Measurements from ENCODE around the gene ALDH1A2.

The ALDH1A2 gene

GRCh38 chr15:57941816-57942215, 123.7 kb downstream of the ALDH1A2 start:
- Histone ChIP-seq H3K27me3 (replicated peaks in 2 of 5; ENCODE audit: control insufficient read depth in 4 of 5, insufficient read depth in 5 of 5, low read length in 4 of 5) (peaks cover 0 to 17% (median 5%) of the 10 kb centered on the region in 5 experiments), H3K9me3 (ENCODE audit: control extremely low read depth in 1 of 5, control insufficient read depth in 4 of 5, insufficient read depth in 2 of 5, low read depth in 1 of 5, low read length in 4 of 5) (no peaks in the 10 kb centered on the region), H3K4me3 (ENCODE audit: control insufficient read depth in 1 of 7, extremely low read depth in 1 of 7, insufficient read depth in 4 of 7, low read depth in 2 of 7, low read length in 6 of 7) (no peak overlapping the region), H3K36me3 (ENCODE audit: control insufficient read depth in 4 of 4, insufficient read depth in 4 of 4, low read length in 3 of 4) (no peaks in the 10 kb centered on the region), H3K27ac (ENCODE audit: insufficient read depth in 1 of 2, low read depth in 1 of 2, low read length in 2 of 2, poor library complexity in 1 of 2, severe bottlenecking in 2 of 2) (no peak overlapping the region), H3K4me1 (ENCODE audit: control extremely low read depth in 1 of 4, control insufficient read depth in 4 of 4, insufficient read depth in 4 of 4, low read length in 3 of 4) (no peaks in the 10 kb centered on the region)
- CTCF ChIA-PET: no interaction called here
- 100% methylated on average over 1 of the region's 1 CpG for WGBS (ENCODE audit: insufficient coverage)
- POLR2A ChIA-PET: no interaction called here
- no peak for DNase-seq

- 100% methylated on average over 1 of the region's 2 CpGs for WGBS (ENCODE audit: insufficient coverage)
- Histone ChIP-seq H3K36me3 (ENCODE audit: control insufficient read depth in 4 of 4, insufficient read depth in 4 of 4, low read length in 3 of 4) (no peaks in the 10 kb centered on the region), H3K4me3 (ENCODE audit: control insufficient read depth in 1 of 7, extremely low read depth in 1 of 7, insufficient read depth in 4 of 7, low read depth in 2 of 7, low read length in 6 of 7) (no peak overlapping the region), H3K9me3 (ENCODE audit: control extremely low read depth in 1 of 5, control insufficient read depth in 4 of 5, insufficient read depth in 2 of 5, low read depth in 1 of 5, low read length in 4 of 5) (no peaks in the 10 kb centered on the region), H3K27me3 (replicated peaks in 2 of 5; ENCODE audit: control insufficient read depth in 4 of 5, insufficient read depth in 5 of 5, low read length in 4 of 5) (peaks cover 0 to 6% (median 3%) of the 10 kb centered on the region in 5 experiments), H3K4me1 (ENCODE audit: control extremely low read depth in 1 of 4, control insufficient read depth in 4 of 4, insufficient read depth in 4 of 4, low read length in 3 of 4) (no peaks in the 10 kb centered on the region), H3K27ac (ENCODE audit: insufficient read depth in 1 of 2, low read depth in 1 of 2, low read length in 2 of 2, poor library complexity in 1 of 2, severe bottlenecking in 2 of 2) (no peak overlapping the region)
- POLR2A ChIA-PET: no interaction called here
- no peak for DNase-seq
- CTCF ChIA-PET: no interaction called here
Observed at GRCh38 chr15:57932348-57932747, 133.2 kb downstream of the ALDH1A2 start.

GRCh38 chr15:57931570-57931969, 133.9 kb downstream of the ALDH1A2 start:
- H3K36me3 ChIP-seq (ENCODE audit: control insufficient read depth in 4 of 4, insufficient read depth in 4 of 4, low read length in 3 of 4): no peaks in the 10 kb centered on the region
- no peak for DNase-seq
- peaks cover 0 to 4% (median 3%) of the 10 kb centered on the region in 5 experiments for H3K27me3 ChIP-seq (replicated peaks in 2 of 5; ENCODE audit: control insufficient read depth in 4 of 5, insufficient read depth in 5 of 5, low read length in 4 of 5)
- ChIA-PET POLR2A (no interaction called here), CTCF (no interaction called here)
- H3K4me1 ChIP-seq (ENCODE audit: control extremely low read depth in 1 of 4, control insufficient read depth in 4 of 4, insufficient read depth in 4 of 4, low read length in 3 of 4): no peaks in the 10 kb centered on the region
- H3K9me3 ChIP-seq (ENCODE audit: control extremely low read depth in 1 of 5, control insufficient read depth in 4 of 5, insufficient read depth in 2 of 5, low read depth in 1 of 5, low read length in 4 of 5): no peaks in the 10 kb centered on the region
- no peak overlapping the region for H3K27ac ChIP-seq (ENCODE audit: insufficient read depth in 1 of 2, low read depth in 1 of 2, low read length in 2 of 2, poor library complexity in 1 of 2, severe bottlenecking in 2 of 2)
- H3K4me3 ChIP-seq (ENCODE audit: control insufficient read depth in 1 of 7, extremely low read depth in 1 of 7, insufficient read depth in 4 of 7, low read depth in 2 of 7, low read length in 6 of 7): no peak overlapping the region
- WGBS (ENCODE audit: insufficient coverage): no CpG with 5 or more reads among the region's 1 CpG

DNA sequence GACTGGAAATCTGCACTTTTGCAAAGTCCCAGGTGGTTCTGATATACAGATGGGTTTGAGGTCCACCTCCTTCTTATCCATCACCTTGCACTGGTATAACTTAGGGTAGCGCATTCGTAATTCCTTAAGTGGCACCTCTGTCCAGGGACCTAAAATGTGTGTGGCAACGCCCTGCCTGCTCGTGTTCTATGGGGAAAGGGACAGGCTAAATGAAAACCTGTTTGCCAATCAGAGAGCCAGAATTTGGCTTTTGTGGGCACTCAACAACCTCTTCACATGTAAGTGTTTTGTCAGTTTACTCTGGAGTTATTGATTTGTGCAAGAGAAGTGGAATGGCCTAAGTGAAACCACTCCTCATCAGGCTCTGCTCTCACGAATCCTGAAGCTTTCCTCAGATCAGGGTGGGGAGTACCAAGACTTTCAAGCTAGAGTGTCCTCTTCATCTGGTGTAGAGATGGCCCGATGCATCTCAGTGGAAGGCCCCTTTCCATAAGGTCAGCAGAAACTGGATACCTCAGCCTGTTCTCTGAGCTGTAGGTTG, 138.3 kb downstream of the ALDH1A2 start:
- ChIA-PET CTCF (no interaction called here), POLR2A (no interaction called here)
- no peak for DNase-seq
- H3K27me3 ChIP-seq (replicated peaks in 2 of 5; ENCODE audit: control insufficient read depth in 4 of 5, insufficient read depth in 5 of 5, low read length in 4 of 5): peaks cover 0 to 10% (median 3%) of the 10 kb centered on the region in 5 experiments
- no peaks in the 10 kb centered on the region for H3K9me3 ChIP-seq (ENCODE audit: control extremely low read depth in 1 of 5, control insufficient read depth in 4 of 5, insufficient read depth in 2 of 5, low read depth in 1 of 5, low read length in 4 of 5)
- no peaks in the 10 kb centered on the region for H3K36me3 ChIP-seq (ENCODE audit: control insufficient read depth in 4 of 4, insufficient read depth in 4 of 4, low read length in 3 of 4)
- H3K4me3 ChIP-seq (ENCODE audit: control insufficient read depth in 1 of 7, extremely low read depth in 1 of 7, insufficient read depth in 4 of 7, low read depth in 2 of 7, low read length in 6 of 7): no peak overlapping the region
- no peaks in the 10 kb centered on the region for H3K4me1 ChIP-seq (ENCODE audit: control extremely low read depth in 1 of 4, control insufficient read depth in 4 of 4, insufficient read depth in 4 of 4, low read length in 3 of 4)
- WGBS (ENCODE audit: insufficient coverage): 98% methylated on average over 5 of the region's 6 CpGs
- no peak overlapping the region for H3K27ac ChIP-seq (ENCODE audit: insufficient read depth in 1 of 2, low read depth in 1 of 2, low read length in 2 of 2, poor library complexity in 1 of 2, severe bottlenecking in 2 of 2)

DNA sequence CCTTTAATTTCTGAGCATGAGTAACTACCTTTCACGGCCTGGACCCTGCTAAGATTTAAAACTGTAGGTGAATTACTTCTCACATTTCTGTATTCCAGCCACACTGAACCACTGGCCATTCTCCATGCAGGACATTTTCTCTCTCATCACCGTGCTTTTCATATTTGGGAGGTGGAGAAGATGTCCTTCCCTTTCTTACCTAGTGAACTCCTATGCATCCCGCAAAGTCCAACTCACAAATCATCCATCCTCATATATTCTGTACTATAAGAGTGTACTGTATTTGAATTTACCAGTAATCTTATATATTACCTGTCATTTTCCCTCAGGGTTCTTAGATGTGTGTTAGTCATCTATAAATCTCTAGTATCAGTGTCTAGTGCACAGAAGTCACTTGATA, 139.9 kb downstream of the ALDH1A2 start:
- 100% methylated on average over 1 of the region's 3 CpGs for WGBS (ENCODE audit: insufficient coverage)
- Histone ChIP-seq H3K27me3 (replicated peaks in 2 of 5; ENCODE audit: control insufficient read depth in 4 of 5, insufficient read depth in 5 of 5, low read length in 4 of 5) (peaks cover 0 to 10% (median 3%) of the 10 kb centered on the region in 5 experiments), H3K4me3 (ENCODE audit: control insufficient read depth in 1 of 7, extremely low read depth in 1 of 7, insufficient read depth in 4 of 7, low read depth in 2 of 7, low read length in 6 of 7) (no peak overlapping the region), H3K9me3 (ENCODE audit: control extremely low read depth in 1 of 5, control insufficient read depth in 4 of 5, insufficient read depth in 2 of 5, low read depth in 1 of 5, low read length in 4 of 5) (no peaks in the 10 kb centered on the region), H3K4me1 (ENCODE audit: control extremely low read depth in 1 of 4, control insufficient read depth in 4 of 4, insufficient read depth in 4 of 4, low read length in 3 of 4) (no peaks in the 10 kb centered on the region), H3K36me3 (ENCODE audit: control insufficient read depth in 4 of 4, insufficient read depth in 4 of 4, low read length in 3 of 4) (no peaks in the 10 kb centered on the region), H3K27ac (ENCODE audit: insufficient read depth in 1 of 2, low read depth in 1 of 2, low read length in 2 of 2, poor library complexity in 1 of 2, severe bottlenecking in 2 of 2) (no peak overlapping the region)
- no peak for DNase-seq
- ChIA-PET POLR2A (no interaction called here), CTCF (interaction anchor here (1.1 kb wide), 1 partner anchor 10 kb away, joined by 3 read pairs; no protein-coding TSS in a partner anchor)

GRCh38 chr15:57924598-57924997, 140.9 kb downstream of the ALDH1A2 start:
- POLR2A ChIA-PET: no interaction called here
- CTCF ChIA-PET: no interaction called here

DNA sequence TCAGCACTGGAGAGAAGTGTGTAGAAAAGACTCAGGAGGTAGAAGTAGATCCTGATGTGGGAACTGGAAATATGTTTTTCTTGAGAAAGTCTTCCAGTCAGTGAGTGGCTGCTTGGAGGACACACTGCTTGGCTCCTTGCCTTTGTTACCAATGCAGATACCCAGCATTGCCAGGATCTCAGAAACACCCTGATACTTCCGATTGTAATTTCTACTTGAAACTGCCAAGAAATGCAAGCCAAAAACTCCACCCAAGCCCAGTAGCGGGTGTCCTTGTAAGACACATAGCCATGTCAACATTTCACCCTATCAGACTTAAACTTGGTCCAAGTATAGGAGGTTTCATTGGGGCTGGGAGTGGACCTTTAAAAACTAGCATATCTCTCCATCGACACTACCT, 141.8 kb downstream of the ALDH1A2 start:
- POLR2A ChIA-PET: no interaction called here
- no peaks in the 10 kb centered on the region for H3K36me3 ChIP-seq (ENCODE audit: control insufficient read depth in 4 of 4, insufficient read depth in 4 of 4, low read length in 3 of 4)
- CTCF ChIA-PET: no interaction called here
- WGBS (ENCODE audit: insufficient coverage): 100% methylated on average over 2 of the region's 3 CpGs
- H3K4me3 ChIP-seq (ENCODE audit: control insufficient read depth in 1 of 7, extremely low read depth in 1 of 7, insufficient read depth in 4 of 7, low read depth in 2 of 7, low read length in 6 of 7): no peak overlapping the region
- DNase-seq: no peak
- H3K27me3 ChIP-seq (replicated peaks in 2 of 5; ENCODE audit: control insufficient read depth in 4 of 5, insufficient read depth in 5 of 5, low read length in 4 of 5): peaks cover 0 to 14% (median 6%) of the 10 kb centered on the region in 5 experiments
- H3K27ac ChIP-seq (ENCODE audit: insufficient read depth in 1 of 2, low read depth in 1 of 2, low read length in 2 of 2, poor library complexity in 1 of 2, severe bottlenecking in 2 of 2): no peak overlapping the region
- H3K9me3 ChIP-seq (ENCODE audit: control extremely low read depth in 1 of 5, control insufficient read depth in 4 of 5, insufficient read depth in 2 of 5, low read depth in 1 of 5, low read length in 4 of 5): no peaks in the 10 kb centered on the region
- H3K4me1 ChIP-seq (ENCODE audit: control extremely low read depth in 1 of 4, control insufficient read depth in 4 of 4, insufficient read depth in 4 of 4, low read length in 3 of 4): no peaks in the 10 kb centered on the region

More at GRCh38 chr15:57924598-57924997, 140.9 kb downstream of the ALDH1A2 start:
- H3K27me3 ChIP-seq (replicated peaks in 2 of 5; ENCODE audit: control insufficient read depth in 4 of 5, insufficient read depth in 5 of 5, low read length in 4 of 5): peaks cover 0 to 14% (median 3%) of the 10 kb centered on the region in 5 experiments
- no peaks in the 10 kb centered on the region for H3K36me3 ChIP-seq (ENCODE audit: control insufficient read depth in 4 of 4, insufficient read depth in 4 of 4, low read length in 3 of 4)
- no peaks in the 10 kb centered on the region for H3K4me1 ChIP-seq (ENCODE audit: control extremely low read depth in 1 of 4, control insufficient read depth in 4 of 4, insufficient read depth in 4 of 4, low read length in 3 of 4)
- 100% methylated on average over 3 of the region's 3 CpGs for WGBS (ENCODE audit: insufficient coverage)
- no peaks in the 10 kb centered on the region for H3K9me3 ChIP-seq (ENCODE audit: control extremely low read depth in 1 of 5, control insufficient read depth in 4 of 5, insufficient read depth in 2 of 5, low read depth in 1 of 5, low read length in 4 of 5)
- H3K27ac ChIP-seq (ENCODE audit: insufficient read depth in 1 of 2, low read depth in 1 of 2, low read length in 2 of 2, poor library complexity in 1 of 2, severe bottlenecking in 2 of 2): no peak overlapping the region
- no peak for DNase-seq
- no peak overlapping the region for H3K4me3 ChIP-seq (ENCODE audit: control insufficient read depth in 1 of 7, extremely low read depth in 1 of 7, insufficient read depth in 4 of 7, low read depth in 2 of 7, low read length in 6 of 7)
